Ovary (tissue), 9 donors: ENCODE results near the gene LRMDA. TPM values are rescaled to one million over a fixed set of nuclear protein-coding genes. Genes with fewer than 3 reads are reported as not detected.

Experiments used
- DNase-seq, 5 donors: peaks; one replicate each; pipeline ENCODE4 v3.0.0-alpha.2; 2019 to 2020
- H3K27ac ChIP-seq, 2 donors: fragments of 200-600 bp; one replicate each; pipeline versions ENCODE4 v1.5.1 to v1.8.0; 2019 to 2022
- H3K27me3 ChIP-seq: fragments of 200-600 bp; one replicate; pipeline ENCODE4 v1.8.0; 2022
- H3K36me3 ChIP-seq: fragments of 200-600 bp; sonication (generic); one replicate; pipeline ENCODE4 v1.5.1; 2019
- H3K4me1 ChIP-seq: one replicate; pipeline ENCODE4 v1.8.1; 2013; ENCODE audit warnings: mild to moderate bottlenecking, moderate library complexity; ENCODE audit not compliant: insufficient read depth
- H3K4me3 ChIP-seq: fragments of 200-600 bp; sonication (generic); one replicate; pipeline ENCODE4 v1.5.1; 2017
- H3K9me3 ChIP-seq, 2 donors: fragments of 200-600 bp in 1 of 2; sonication (generic) in 1 of 2; one replicate each; pipeline versions ENCODE4 v1.5.1 to v1.8.1; 2013 to 2019; ENCODE audit warnings: mild to moderate bottlenecking in 1 of 2, moderate library complexity in 1 of 2
- CTCF ChIP-seq, 3 donors: fragments of 450-650 bp in 2 of 3; fragments of 200-600 bp in 1 of 3; IDR thresholded peaks; one replicate each; pipeline versions ENCODE4 v1.5.1 to v1.8.0; 2016 to 2022; ENCODE audit warnings: antibody characterized with exemption in 3 of 3, mild to moderate bottlenecking in 1 of 3
- EP300 ChIP-seq: sonication (generic); formaldehyde crosslinking; IDR thresholded peaks from one replicate; pipeline ENCODE4 v1.6.1; 2017; ENCODE audit warnings: antibody characterized with exemption
- POLR2A ChIP-seq: fragments of 450-650 bp; IDR thresholded peaks from one replicate; pipeline ENCODE4 v1.6.1; 2017; ENCODE audit warnings: antibody characterized with exemption, mild to moderate bottlenecking, moderate library complexity
- WGBS, 3 donors: extraction: QIAGEN DNeasy Blood & Tissue Kit in 1 of 3; methylation state at CpG; one replicate each; pipeline versions ENCODE4 v1.1.5 to v1.1.7; 2013 to 2017; 5-methylcytosine and 5-hydroxymethylcytosine counted together
- intact Hi-C, 4 donors: fragments of 100-400 bp; cut with DNase I; formaldehyde crosslinking; loops; one replicate each; pipeline versions ENCODE4 v1.11.0 to v1.15.1; 2022 to 2023
- polyA plus RNA-seq, 2 donors: library from polyadenylated mRNA; stranded (reverse); fragments of 200-250 nt in 1 of 2; fragments of 350-450 nt in 1 of 2; fragmentation: Illumina TruSeq in 1 of 2; extraction: RNeasy Lipid Tissue Mini Kit (QIAGEN cat#74804) in 1 of 2; gene quantifications; one replicate each; pipeline ENCODE4 v1.2.3, GENCODE V29; 2013 to 2014
- total RNA-seq, 7 donors: library from RNA; depleted of rRNA in 2 of 7; stranded (reverse); fragments of >200 nt in 2 of 7; fragmentation: NEBNext Ultra II Directional in 3 of 7; extraction: Animal tissue kit (Norgen Biotek cat#: 25700) in 3 of 7; gene quantifications; one replicate each; pipeline versions ENCODE4 v1.1.0 to v1.2.4, GENCODE V29; 2016 to 2023
- donor health status: DM: no; HTN: no; CAD: no; lungs with moderate emphysema.
- donor health status: DM: no; HTN: no; CAD: no.
- donor health status: Bipolar disorder and iron deficiency.
- donor health status: DM: yes; HTN: yes; CAD: no.
- donor health status: DM: no; HTN: no; CAD: no.
- donor health status: DM: yes; HTN: yes; CAD: no.

The LRMDA gene
- total and polyA plus RNA-seq, 9 donors = 14.8 to 30.7 (median 22.9) TPM

DNA sequence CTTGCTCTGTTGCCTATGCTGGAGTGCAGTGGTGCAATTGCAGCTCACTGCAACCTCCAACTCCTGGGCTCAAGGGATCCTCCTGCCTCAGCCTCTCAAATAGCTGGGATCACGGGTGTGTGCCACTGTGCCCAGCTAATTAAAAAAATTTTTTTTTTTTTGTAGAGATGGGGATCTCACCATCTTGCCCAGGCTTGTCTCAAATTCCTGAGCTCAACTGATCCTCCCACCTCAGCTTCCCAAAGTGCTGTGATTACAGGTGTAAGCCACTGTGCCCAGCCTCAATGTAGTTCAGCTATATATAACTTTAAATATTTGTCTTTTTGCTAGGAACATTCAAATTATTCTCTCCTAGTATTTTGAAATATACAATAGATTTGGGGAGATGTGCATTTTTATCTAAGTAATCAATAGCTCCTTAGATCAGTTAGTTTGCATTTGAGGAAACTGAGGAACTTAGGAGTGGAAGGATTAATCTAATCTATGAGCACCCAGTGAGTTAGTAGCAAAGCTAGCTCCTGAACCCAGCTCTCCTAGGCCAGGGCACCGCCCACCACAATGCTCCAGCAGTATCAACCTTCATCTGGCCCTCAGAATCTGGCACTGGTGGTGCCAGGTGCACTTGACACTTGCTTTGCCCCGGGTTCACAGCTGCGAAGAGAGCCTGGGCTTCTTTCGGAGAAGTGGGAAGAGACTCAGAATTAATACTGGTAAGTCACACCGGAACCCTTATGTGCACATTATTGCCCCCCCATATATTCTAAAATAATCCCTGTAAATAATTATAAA lies 5.9 kb upstream of the LRMDA start:
- no peak overlapping the region for H3K4me3 ChIP-seq
- no peak for DNase-seq
- 95 to 97% (median 97%) methylated on average over 6 of the region's 6 CpGs for WGBS, 3 donors
- peaks cover 24% of the 10 kb centered on the region for H3K4me1 ChIP-seq
- no peak for TF ChIP-seq EP300
- TF ChIP-seq CTCF (IDR thresholded peaks at IDR 0.05) = no peak
- TF ChIP-seq POLR2A = no peak
- no peaks in the 10 kb centered on the region for H3K36me3 ChIP-seq
- H3K9me3 ChIP-seq = no peaks in the 10 kb centered on the region
- intact Hi-C loops = no loop called here
- H3K27me3 ChIP-seq = no peaks in the 10 kb centered on the region
- H3K27ac ChIP-seq = no peak overlapping the region

GRCh38 chr10:75426880-75427279 lies 4.5 kb upstream of the LRMDA start:
- H3K9me3 ChIP-seq = no peaks in the 10 kb centered on the region
- H3K27me3 ChIP-seq = no peaks in the 10 kb centered on the region
- H3K36me3 ChIP-seq = no peaks in the 10 kb centered on the region
- no peak overlapping the region for H3K4me3 ChIP-seq
- DNase-seq = no peak
- peak overlapping the region in 1 of 2 donors; percentile 95 for H3K27ac ChIP-seq
- WGBS, 3 donors = 95 to 100% (median 98%) methylated on average over 1 of the region's 1 CpG
- TF ChIP-seq POLR2A = no peak
- TF ChIP-seq EP300 = no peak
- TF ChIP-seq CTCF (IDR thresholded peaks at IDR 0.05) = no peak
- intact Hi-C loops = no loop called here
- peaks cover 30% of the 10 kb centered on the region for H3K4me1 ChIP-seq

GRCh38 chr10:75427951-75428350 lies 3.5 kb upstream of the LRMDA start:
- H3K27ac ChIP-seq = peak overlapping the region; percentile 45 to 95
- 30 to 43% (median 35%) methylated on average over 3 of the region's 3 CpGs for WGBS, 3 donors
- peaks cover 33% of the 10 kb centered on the region for H3K4me1 ChIP-seq

DNA sequence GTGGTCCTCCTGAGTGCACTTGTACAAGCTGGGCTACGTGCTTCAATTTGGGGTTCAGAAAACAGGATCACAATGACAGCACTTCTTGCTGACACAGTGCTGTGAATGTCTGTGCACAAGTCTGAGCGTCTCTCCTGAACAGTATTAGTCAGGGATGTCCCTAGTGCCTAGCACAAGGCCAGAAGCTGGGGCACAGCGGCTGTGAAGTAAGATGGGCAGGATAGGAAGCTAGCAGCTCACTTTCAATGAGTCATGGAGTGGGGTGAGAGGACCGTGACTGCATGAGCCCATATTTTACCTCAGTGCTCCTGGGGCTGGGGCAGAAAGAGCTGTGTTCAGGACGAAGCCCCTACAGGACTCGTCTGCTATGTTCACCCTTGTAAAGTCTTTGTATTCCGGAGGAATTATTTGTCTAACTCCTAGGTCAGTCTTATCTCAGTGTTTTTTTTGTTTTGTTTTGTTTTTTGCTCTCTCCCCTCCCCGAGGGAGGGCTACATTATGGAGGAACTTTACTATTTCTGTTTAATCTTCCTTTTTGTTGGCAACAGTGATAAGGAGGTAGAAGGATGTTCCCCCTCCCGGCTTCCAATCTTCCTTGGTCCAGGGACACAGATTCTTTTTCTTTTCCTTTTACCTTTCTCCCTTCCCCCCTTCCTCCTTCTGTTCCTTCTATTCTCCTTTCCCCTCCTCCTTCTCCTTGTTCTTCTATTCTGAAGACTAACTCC lies 2.8 kb upstream of the LRMDA start:
- 21 to 34% (median 28%) methylated on average over 9 of the region's 9 CpGs for WGBS, 3 donors
- intact Hi-C loops = no loop called here
- no peak for TF ChIP-seq EP300
- TF ChIP-seq CTCF (IDR thresholded peaks at IDR 0.05) = no peak
- no peak for TF ChIP-seq POLR2A
- Histone ChIP-seq H3K4me1 (peaks cover 33% of the 10 kb centered on the region), H3K36me3 (no peaks in the 10 kb centered on the region), H3K9me3 (no peaks in the 10 kb centered on the region), H3K4me3 (no peak overlapping the region), H3K27me3 (no peaks in the 10 kb centered on the region), H3K27ac (peak overlapping the region; percentile 45 to 95)
- DNase-seq = peak in 3 of 5 donors; percentile 38 to 46 (median 45)

More at GRCh38 chr10:75427951-75428350, 3.5 kb upstream of the LRMDA start:
- Histone ChIP-seq H3K27me3 (no peaks in the 10 kb centered on the region), H3K36me3 (no peaks in the 10 kb centered on the region), H3K9me3 (no peaks in the 10 kb centered on the region), H3K4me3 (no peak overlapping the region)
- DNase-seq = no peak
- intact Hi-C loops = no loop called here
- TF ChIP-seq EP300 (no peak), POLR2A (no peak), CTCF (IDR thresholded peaks at IDR 0.05) (no peak)
